GM18511 (cell line): ENCODE measurements around the gene MAPK8IP3.

Experiments used
- ATAC-seq: cut with Tn5 transposase; IDR thresholded peaks from one replicate; pipeline ENCODE4 v1.9.1; 2021; ENCODE audit warnings: mild to moderate bottlenecking, moderate library complexity; ENCODE audit not compliant: unreplicated experiment

Gene MAPK8IP3

GRCh38 chr16:1705688-1706385 lies at the start of gene MAPK8IP3:
MAPK8IP3 (plus strand) TSS chr16:1706195; CDS start chr16:1706340, 145 bp downstream.
- peak; percentile 81 for ATAC-seq

- no peak for ATAC-seq
These were observed 49.0 kb upstream of the MAPK8IP3 start for GRCh38 chr16:1656808-1657617.

DNA sequence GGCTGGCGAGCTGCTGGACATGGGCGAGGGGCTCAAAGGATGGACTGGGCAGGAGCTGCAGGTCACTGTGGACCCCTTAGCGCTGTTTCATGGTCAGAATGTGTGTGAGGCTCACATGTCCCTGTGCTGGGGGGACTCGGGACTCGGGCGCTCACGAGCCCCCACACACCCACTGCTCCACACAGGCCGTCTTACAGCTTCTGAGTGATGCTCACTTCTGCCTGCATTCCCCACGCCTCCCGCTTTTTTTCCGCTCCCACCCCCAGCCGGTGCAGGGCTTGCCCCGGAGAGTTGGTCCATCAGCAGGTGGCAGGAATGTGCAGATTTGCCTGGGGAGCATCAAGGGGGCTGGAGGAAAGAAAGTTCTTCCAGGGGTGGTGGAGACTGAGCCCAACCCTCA lies 48.2 kb upstream of the MAPK8IP3 start:
- no peak for ATAC-seq

DNA sequence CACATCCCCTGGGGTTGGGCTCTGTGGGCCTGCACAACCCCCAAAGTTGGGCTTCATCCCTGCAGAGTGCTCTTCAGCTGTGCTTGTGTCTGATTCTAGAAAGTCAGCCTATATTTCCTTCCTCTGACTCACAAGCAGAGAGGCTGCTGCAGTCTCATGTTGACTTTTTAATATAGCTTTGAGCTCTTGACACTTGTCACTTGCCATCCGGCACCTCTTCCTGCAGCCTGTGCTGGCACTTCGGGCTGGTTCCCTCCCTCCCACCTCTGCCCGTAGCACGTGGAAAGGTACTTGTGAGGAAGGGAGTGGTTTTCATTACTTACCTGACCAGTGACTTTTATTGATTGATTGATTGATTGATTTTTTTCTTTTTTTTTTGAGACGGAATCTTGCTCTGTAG lies 47.0 kb upstream of the MAPK8IP3 start:
- ATAC-seq, result no peak

GRCh38 chr16:1661826-1662225 lies 44.2 kb upstream of the MAPK8IP3 start:
- no peak for ATAC-seq

- no peak for ATAC-seq
These were observed 43.5 kb upstream of the MAPK8IP3 start for GRCh38 chr16:1662543-1662942.

GRCh38 chr16:1665829-1666228 lies 40.2 kb upstream of the MAPK8IP3 start:
- no peak for ATAC-seq

DNA sequence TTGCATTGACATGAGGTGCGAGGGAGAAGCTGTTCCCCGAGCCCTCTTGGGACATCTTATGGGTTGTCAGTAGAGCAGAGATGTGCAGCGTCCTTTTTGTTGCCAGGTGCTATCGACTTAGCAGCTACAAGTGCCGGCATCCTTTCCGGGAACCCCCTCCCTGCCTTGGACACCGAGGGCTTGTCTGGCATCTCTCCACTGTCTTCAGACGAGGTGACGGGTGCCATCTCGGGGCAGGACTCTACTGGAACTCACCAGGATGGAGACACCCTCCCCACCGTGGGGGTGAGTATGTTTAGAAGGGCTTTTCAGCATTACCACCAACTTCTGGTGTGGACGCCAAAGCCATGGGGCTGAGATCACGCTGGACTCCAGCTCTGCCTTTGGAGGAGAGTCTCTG lies 39.7 kb upstream of the MAPK8IP3 start:
- ATAC-seq, result no peak

DNA sequence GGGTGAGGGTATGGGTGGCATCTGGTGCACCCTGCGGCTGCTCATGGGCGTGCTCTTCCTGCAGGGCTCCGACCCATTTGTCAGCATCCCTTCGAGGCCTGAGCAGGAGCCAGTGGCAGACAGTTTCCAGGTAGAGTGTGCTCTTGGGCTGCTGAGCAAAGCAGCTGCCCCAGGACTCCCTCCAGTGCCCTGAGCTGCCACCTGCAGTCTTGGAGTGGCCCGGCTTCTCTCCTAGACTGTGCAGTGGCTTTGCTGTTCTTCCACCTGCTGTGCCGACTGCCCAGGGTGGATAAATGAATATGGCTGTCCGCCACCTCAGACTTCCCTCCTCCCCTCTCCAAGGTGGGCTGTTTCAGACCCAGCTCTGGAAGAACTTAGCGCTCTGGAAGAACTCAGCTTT lies 38.7 kb upstream of the MAPK8IP3 start:
- no peak for ATAC-seq

- ATAC-seq, result no peak
These were observed 38.1 kb upstream of the MAPK8IP3 start for GRCh38 chr16:1667916-1668315.

DNA sequence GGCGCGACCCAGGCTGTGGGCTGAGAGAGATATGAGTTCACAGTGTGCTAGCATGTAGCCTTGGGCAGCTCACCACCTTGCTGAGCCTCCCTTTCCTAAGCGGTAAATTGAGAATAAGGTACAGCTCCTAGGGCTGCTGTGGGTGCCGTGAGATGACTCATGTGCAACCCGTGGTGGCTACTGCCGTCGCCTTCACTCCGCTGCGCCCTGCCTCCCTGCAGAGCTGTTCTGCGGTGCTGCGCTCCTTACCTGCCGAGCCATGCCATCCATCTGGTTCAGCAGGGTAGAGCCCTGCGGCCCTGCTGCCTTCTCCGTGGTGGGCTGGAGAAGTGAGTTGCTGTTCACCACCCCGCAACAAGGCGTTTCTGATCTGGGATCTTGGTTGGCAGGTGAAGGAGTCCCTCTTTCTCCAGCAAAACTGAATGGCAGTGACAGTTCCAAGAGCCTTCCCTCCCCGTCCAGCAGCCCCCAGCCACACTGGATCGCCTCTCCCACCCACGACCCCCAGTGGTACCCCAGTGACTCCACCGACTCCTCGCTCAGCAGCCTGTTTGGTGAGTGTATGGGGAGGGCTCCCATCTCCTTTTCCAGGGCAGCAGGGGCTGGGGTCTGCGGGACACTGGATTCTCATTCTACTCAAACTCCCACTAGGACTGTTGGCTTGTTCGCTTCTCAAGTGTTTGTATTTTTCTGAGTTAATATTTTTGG lies 37.2 kb upstream of the MAPK8IP3 start:
- ATAC-seq, result no peak

DNA sequence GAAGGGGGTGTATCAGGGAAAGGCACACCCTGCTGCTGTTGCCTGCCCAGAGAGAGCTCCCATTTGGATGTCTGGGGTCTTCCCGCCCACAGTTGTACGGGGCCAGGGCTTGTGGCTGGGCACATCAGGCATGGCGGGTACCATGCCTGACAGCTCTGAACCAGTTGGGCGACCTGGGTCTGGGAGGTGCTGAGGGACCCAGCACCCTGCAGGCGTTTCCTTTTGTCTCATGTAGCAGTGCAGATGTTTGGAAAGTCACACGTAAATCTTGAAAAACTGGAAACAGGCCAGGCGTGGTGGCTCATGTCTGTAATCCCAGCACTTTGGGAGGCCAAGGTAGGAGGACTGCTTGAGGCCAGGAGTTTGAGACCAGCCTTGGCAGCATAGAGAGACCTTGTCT lies 36.3 kb upstream of the MAPK8IP3 start:
- no peak for ATAC-seq

DNA sequence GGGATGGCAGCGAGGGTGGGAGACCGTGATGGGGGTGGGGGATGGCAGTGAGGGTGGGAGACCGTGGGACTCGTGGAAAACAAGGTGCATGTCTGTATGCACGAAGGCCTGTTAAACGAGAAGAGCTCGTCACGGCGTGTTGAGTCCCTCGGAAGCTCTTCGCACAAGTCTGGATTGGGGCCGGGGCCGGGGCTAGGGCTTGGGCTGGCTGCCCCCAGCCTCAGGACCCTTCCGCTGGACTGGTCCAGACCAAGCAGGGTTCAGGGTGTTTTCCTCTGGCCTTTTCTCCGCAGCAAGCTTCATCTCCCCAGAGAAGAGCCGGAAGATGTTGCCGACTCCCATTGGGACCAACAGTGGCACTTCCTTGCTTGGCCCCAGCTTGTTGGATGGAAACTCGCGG lies 35.6 kb upstream of the MAPK8IP3 start:
- ATAC-seq, result no peak

GRCh38 chr16:1670866-1671265 lies 35.1 kb upstream of the MAPK8IP3 start:
- ATAC-seq, result no peak

GRCh38 chr16:1673424-1674151 lies 32.4 kb upstream of the MAPK8IP3 start:
- no peak for ATAC-seq

DNA sequence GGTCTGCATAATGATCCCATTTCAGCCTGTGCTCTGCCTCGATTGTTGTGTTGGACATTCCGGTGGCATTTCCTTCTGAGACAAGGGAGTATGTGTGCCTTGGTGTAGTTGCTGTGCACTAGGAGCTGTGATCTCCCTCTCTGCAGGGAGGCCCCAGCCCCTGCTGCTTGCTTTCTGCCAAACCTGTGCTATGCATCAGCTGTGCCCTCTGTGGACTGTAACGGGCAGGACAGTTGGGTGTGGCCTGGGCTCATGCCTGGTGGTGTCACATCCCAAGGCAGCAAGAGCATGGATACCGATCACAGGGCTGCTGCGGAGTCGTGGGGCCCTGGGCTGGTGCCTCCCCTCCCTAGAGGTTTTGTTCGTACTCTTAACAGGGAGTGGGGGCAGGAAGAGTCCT lies 31.7 kb upstream of the MAPK8IP3 start:
- no peak for ATAC-seq

- ATAC-seq, result no peak
These were observed 31.0 kb upstream of the MAPK8IP3 start for GRCh38 chr16:1674751-1675664.

DNA sequence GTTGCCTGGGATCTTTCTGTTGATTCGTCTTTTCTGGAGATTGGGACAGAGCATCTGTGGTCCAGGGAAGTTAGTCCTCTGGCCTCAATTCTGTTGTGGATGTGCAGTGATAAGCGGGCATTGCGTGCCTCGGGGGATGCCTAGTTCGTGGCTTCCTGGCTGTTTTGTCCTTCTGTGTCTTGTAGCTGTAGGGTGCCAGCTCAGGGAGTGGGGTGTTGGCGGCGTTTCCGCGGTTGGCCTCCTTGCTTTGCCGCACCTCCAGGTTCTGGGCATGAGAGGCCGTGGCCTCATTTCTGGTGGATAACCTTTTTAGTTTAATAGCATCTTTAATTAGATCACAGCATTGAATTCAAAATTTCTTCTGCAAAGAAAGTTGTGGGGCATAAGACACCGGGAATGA lies 29.3 kb upstream of the MAPK8IP3 start:
- no peak for ATAC-seq

GRCh38 chr16:1677339-1677738 lies 28.7 kb upstream of the MAPK8IP3 start:
- no peak for ATAC-seq

GRCh38 chr16:1677942-1678499 lies 28.0 kb upstream of the MAPK8IP3 start, which contains the start of gene JPT2:
JPT2 (plus strand) TSS chr16:1678279; CDS start chr16:1678313, 34 bp downstream.
- peak; percentile 98 for ATAC-seq
